ENCODE results near the gene THRB.

The THRB gene

DNA sequence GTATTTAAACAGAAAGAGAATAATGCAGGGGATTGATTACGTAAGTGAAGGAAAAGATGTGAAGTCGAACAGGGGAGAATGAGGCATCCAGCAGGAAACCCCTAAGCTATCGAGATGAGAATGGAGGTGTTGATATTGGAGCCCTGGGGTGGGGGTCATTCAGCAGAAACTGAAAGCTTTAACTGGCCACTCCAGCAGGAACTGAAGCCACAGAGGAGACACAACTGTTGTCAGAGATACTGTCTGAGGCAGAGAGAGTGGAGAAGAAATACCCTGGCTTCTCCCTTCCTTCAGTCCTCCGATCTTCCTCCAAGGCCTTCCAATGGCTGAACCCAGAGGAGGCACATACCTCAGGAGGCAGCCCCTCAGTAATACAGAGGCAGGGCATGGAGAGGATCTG lies 152.4 kb downstream of the THRB start:
- no peak for DNase-seq

GRCh38 chr3:24341668-24342067 lies 153.0 kb downstream of the THRB start:
- DNase-seq, result no peak

GRCh38 chr3:24340966-24341365 lies 153.7 kb downstream of the THRB start:
- DNase-seq, result no peak

- DNase-seq, result no peak
Observed at GRCh38 chr3:24340161-24340560, 154.5 kb downstream of the THRB start.

DNA sequence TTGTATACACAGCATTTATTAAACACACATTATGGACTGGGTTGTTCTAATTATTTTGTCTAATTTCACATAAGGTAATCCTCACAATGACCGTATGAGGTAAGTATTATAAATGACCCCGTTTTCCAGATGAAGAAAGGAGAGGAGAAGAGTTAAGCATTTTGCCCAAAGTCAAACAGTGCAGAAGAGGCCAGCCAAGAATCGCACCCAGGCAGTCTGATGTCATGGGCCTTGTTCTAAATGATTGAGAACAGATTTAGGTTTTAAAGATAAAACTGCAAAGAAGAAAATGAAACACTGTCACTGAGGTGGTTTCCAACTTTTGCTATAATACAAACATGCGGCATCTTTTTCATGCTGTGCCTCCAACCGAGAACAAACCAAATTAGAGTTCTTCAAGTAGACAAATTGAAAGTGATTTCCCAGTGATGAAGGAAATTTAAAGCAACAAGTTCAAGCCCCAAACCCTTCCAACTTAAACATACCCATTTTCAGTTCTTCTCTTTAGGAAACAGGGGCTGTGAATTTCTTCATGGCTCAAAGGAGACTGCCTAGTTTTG lies 155.3 kb downstream of the THRB start:
- no peak for DNase-seq

GRCh38 chr3:24338409-24339130 lies 156.1 kb downstream of the THRB start:
- no peak for DNase-seq

DNA sequence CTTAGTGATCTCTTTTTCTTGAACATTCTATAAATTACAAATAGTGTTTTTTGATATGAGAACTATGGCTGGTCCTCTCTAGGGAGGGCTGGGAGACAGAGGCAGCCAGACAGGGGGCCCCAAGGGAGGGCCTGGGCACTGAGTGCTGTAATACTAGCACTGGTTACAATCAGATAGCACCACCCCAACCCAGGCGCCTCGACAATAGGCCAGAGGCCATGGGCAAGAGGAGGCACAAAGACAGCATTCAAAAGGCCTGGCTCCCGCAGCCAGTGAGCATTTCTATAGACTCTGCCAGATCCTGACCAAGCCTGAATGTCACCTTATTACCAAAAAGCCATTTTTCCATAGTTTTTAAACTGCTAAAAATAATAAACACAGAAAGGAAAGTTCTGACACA lies 158.5 kb downstream of the THRB start:
- no peak for DNase-seq

GRCh38 chr3:24332092-24332491 lies 162.6 kb downstream of the THRB start:
- DNase-seq, result no peak

DNA sequence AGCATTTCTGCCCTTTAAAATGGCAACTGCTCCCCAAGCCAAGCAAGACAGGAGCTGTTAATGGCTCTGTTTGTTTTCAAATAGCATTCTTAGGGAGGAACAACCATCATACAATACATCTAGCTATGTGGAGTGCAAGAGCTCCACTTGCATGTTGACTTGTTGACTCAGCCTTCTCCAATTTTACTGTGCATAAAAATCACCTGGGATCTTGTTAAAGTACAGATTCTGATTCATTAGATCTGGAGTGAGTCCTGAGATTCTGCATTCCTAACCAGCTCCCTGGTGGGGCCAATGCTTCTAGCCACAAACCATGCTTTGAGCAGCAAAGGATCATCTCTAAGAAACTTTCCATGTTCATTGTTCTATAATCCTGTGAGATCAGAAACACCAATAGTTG lies 171.4 kb downstream of the THRB start:
- no peak for DNase-seq

DNA sequence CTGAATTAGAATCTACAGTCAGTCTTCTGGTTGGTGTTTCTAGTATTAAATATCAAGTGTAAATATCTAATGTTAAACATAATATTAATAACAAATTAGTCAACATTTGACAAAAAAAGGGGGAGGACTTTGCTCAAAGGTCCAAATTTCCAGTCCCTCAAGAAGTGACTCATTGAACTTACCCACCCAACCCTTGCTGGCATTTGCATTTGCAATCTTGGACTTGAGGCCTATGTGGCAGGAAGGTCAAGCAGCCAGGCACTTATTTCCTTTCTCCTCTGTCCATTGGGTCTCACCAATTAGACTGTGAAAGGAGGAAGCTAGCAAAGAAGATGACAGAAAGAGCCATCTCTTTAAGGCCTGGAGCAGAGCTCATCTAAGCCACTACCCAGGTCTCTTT lies 174.0 kb downstream of the THRB start:
- DNase-seq, result no peak

- no peak for DNase-seq
Observed at GRCh38 chr3:24318677-24319287, 175.9 kb downstream of the THRB start.

DNA sequence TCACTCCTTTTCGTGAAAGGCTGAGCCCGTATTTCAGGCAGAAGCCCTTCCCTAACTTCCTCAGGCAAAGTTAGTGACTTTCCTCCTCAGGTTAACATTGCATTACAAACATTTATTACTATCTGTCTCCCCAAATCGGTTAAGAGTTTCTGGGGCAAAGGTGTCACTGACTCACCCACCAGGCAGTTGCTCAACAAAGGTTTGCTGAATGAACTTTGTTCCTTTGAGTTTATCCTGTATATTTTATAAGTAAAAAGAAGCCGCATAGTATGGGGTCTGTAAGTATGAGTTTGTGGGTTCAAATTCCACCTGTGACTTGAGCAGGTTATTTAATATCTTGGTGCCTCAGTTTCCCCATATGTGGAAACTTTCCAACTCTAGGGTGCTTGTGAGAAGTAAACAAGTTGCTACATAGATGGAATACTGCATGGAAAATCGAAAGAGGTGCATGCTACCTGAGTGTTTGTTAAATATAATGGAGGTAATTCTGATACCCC lies 177.7 kb downstream of the THRB start:
- DNase-seq, result no peak

GRCh38 chr3:24315971-24316370 lies 178.7 kb downstream of the THRB start:
- DNase-seq, result no peak

DNA sequence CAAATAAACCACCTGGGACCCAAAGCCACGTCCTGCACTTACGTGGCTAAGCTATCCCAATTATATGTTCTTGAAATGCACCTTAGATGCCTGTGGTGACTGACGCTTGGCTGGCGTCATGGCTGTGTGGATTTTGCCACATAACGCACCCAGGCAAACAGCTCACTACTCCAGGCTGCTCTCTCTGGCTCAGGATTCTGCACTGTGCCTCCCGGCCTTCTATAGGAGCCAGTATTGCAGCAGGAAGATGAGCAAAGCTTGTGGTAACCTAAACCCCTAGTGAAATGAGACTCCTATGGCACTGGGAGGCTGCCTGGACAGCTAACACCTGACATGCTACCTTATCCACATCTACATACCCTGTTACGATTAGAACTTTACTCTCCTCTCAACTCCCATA lies 179.3 kb downstream of the THRB start:
- DNase-seq, result no peak

GRCh38 chr3:24311881-24312280 lies 182.8 kb downstream of the THRB start:
- DNase-seq, result no peak

DNA sequence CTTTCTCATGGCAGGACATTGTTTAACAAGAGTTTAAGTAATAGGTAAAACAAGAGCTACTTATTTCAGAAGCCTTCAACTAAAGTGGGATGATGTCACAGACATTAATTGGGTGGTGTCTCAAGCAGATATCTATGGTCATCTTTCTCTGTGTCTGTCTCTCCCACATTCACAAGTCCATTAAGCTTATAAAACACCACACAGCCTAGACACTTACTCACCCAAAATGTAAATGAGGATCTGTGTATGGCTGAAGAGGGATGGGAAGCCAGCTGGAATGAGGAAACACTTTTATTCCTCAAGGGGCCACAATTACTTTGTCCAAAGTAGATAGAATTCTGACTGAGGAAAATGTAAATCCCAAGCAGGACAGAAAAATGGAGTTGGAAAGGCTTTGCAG lies 183.8 kb downstream of the THRB start:
- no peak for DNase-seq

- no peak for DNase-seq
Observed at GRCh38 chr3:24306518-24306917, 188.1 kb downstream of the THRB start.

GRCh38 chr3:24305795-24306467 lies 188.7 kb downstream of the THRB start:
- DNase-seq, result no peak

GRCh38 chr3:24303057-24303754 lies 191.4 kb downstream of the THRB start:
- no peak for DNase-seq

- DNase-seq, result no peak
Observed at GRCh38 chr3:24302396-24302795, 192.3 kb downstream of the THRB start.

GRCh38 chr3:24300949-24301348 lies 193.7 kb downstream of the THRB start:
- no peak for DNase-seq

DNA sequence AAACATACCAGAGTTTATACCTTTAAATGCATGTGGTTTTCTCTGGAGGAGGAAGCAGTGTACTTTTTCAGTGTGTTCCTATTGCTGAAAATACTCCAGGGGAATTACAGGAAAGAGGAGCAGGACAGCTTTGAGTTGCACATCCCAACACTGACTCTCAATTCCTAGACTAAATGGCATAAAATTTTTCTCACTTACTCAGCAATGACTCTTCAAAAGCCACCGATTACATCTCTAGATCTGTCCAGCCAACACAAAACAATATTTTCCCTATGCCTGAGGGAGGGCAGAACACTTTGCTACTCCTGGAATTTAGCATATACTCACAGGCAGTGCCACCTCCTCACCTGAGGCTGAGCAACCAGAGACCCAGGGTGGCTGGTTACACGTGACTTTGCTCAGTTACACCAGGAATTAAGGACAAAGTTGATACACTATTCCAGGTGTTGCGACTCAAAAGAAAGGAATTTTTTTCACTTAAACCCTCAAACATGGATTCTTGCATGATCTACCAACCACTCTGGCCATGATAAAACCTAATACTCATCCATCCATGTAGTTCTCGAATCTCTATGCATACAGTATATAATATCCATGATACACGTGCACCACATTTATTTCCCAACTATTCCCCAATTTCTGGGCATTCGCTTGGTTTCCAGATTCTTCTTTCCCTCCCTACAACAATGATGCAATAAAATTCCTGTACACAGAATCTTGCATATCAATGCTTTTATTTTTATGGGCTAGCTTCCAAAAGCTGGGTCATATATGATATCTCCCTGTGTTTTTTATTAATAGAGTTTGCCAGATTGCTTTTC lies 194.6 kb downstream of the THRB start:
- no peak for DNase-seq

All from NCI-H774 (cell line).